ENCODE data around the gene PRPF40A.

The PRPF40A gene

DNA sequence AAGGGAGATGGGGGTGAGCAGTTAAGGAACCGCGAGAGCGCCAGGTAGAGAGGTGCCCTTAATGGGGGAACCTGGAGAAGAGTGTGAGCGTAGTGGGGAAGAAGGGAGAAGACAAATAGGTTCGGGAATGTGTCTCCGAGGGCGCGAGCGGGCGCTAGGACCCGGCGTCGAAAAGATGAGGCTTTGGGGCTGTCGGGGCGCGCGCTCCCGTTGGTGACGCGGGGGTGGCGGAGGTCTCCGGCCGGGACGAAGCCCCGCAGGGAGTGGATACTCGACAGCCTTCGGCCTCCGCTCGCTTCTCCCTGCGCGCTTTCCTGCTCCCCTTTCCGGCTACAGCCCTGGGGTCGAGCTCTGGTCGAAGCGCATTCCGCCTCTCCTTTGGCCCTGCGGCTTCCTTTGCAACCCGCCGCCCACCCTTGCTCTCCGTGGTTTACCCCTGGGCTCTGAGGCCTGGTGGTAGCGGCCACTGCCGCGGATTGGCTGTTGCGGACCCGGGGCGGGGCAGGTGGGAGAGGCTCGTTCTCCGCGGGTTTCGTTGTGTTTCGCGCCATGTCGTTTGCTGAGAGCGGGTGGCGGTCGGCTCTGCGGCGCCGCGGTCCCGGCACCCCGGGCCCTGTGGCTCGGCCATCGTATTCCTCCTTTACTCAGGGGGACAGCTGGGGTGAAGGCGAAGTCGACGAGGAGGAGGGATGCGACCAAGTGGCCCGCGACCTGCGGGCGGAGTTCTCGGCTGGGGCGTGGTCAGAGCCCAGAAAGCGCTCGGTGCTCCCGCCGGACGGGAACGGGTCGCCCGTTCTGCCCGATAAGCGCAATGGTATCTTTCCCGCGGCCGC lies 1.0 kb upstream of the PRPF40A start, which contains the start of gene ARL6IP6:
TSS of gene ARL6IP6 (plus strand) at position 545 of the 833 bp plus-strand sequence. CDS start at position 550, 5 bp downstream.
- peak; percentile 81 to 99 (median 93) for DNase-seq

DNA sequence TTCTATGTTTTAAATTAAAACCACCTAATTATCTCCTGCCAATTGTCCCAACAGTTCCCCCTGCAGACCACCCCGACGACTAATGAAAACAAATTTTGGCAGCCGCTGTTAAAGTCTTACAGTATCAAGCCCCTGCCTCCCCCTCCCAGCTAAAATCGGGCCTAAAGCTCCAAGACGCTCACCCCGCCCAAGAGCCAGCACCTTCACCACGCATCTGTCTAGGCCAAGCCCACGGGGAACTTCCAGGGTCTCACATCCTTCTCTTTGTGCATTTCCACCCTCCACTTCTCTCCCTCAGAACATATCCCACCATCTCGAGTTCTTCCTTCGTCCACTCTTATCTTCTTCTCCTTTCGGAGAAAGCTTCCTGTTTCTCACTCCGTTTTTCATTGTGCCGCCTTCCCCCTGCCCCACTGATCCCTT lies 445 bp downstream of the PRPF40A start:
- DNase-seq, result peak in 7 of 51 donors; percentile 0 to 33 (median 22)

DNA sequence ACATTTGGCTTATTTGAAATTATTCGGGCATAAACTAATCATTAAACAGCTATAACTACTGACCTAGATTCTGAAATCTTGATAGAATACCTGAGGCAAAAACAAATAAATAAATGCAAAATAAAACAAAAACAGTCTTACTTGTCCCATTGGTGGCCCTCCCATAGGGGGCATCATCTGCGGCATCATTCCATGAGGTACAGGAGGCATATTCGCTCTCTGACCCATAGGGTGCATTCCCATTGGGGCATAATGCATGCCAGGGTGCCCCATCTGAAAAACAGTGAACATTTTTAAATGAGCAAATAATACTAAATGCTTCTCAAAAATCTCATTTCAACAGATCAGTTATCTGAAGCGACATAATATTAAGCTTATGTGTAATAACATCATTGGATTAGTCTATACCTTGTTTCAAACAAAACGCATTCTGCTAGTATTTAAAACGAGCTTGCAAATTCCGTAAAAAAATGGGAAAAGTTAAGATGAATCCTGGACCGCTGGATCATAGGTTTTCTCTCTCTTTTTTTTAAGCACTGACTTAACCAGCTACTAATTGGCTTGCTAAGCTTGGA lies 1.3 kb downstream of the PRPF40A start:
- no peak for DNase-seq

DNA sequence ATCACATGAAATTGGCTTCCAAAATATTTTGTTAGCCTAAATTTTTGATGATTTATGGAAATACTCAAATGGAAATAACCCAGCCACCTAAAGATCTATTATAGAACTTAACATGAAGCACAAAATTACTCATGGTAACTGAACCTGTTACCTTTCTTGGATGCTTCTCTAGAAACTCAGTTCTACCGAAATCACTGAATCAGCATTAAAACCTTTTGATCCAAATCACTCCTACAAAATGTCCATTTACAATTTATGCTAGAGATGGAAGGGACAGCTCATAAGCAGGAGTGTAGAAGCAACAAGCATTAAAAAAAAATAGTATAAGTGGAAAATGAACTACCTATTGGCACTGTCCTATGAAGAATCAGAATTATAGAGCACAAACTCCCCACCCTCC lies 2.1 kb downstream of the PRPF40A start:
- no peak for DNase-seq

DNA sequence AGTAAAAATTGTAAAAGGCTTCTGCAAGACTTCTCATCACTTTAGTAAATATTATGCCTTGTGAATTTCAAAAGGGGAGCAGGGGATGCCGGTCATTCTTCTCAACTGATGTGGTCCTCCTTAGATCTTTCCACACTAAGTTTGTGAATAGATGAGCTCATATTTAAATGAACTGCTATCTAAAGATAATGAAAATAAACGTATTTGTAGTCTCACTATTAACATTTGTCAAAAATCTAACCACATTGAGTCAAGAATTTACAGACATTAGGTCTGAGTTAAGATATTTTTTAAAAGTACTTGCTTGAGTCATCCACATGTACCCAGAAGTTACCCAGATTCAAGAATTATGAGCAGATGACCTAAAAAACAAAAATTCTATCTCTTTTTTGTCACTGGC lies 6.5 kb downstream of the PRPF40A start:
- DNase-seq, result no peak

DNA sequence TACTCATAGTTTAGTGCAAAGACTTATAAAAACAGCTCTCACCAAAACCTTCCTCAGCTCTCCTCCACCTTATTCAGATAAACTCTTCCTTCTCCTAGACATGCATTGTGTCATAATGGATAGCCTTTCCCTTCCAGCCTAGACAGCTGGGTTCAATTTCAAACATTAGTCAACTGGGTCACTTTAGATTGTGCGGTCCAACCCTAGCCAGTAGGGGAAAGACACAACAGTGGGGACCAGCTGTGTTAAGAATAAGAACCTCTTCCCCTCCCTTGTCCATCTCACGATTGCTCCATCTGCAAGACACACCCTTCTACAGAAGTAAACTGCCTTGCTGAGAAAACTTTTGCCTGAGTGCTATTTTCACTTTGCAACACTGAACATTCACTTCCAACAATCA lies 8.5 kb downstream of the PRPF40A start:
- DNase-seq, result no peak

DNA sequence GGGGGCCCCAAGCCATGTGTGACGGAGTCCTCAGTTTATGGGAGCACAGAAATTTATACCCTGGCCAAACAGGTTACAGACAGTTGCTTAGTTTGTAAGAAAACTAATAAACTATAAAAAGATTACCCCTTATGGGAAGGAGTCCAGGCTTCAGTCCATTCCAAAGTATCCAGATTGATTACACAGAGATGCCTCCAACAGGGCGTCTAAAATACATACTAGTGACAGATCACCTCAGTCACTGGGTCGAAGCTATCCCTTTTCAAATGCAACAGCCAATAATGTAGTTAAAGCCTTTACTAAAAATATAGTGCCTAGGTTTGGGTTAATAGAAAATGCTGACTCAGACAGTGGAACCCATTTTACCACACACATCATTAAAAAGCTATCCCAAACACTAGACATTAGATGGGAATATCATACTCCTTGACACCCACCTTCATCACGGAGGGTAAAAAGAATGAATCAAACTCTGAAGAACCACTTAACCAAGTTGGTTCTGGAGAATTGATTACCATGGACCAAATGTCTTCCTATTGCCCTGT lies 10.7 kb downstream of the PRPF40A start:
- no peak for DNase-seq

DNA sequence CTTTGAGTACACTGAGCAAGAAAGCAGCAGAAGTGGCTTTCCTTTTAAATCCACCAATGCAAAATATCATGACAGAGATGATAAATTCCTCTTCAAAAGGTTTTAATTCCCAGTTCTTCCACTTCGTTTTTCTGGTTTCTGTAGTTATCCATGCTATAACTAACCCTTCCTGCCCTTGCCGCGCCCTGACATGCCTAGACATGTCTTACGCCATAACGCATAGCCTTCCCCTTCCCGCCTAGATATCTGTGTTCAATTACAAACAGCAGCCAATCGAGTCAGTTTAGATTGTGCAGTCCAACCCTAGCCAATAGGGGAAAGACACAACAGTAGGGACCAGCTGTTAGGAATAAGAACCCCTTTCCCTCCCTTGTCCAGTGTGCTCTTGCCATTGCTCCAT lies 16.1 kb downstream of the PRPF40A start:
- DNase-seq, result no peak

DNA sequence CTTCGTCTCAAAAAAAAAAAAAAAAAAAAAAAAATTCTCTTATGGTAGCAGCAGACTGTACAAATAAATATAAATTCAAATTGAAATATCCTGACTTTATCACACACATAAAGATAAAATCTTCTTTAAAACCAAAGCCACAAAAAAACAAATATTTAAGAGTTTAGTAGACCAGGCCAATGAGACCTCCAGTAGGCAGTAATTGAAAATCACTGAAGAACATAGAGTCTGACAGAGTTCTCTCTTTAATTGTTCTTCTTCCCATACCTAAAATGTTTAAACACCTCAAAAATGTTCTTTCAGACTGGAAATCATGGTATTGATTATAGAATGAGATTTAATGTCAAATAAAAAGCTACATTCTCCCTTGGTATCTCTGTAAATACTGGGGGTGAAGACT lies 20.8 kb downstream of the PRPF40A start:
- no peak for DNase-seq

DNA sequence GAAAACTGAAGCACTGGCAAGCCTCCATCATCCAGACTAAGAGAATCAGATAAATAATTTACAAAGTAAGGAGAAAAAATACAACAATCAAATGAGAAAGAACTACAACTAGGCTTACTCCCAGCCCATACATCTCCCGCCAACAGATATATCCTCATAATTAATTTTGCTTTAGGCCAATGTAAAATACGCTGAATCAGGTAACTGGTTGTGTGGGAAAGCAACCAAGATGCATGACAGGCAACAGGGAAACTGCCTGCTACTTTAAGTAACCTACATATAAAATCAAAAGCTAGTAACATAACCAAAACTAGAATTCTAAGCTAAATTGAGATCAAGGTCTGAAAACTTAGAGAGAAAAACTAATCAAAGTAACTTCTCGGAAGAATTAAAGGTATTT lies 21.5 kb downstream of the PRPF40A start:
- DNase-seq, result no peak

DNA sequence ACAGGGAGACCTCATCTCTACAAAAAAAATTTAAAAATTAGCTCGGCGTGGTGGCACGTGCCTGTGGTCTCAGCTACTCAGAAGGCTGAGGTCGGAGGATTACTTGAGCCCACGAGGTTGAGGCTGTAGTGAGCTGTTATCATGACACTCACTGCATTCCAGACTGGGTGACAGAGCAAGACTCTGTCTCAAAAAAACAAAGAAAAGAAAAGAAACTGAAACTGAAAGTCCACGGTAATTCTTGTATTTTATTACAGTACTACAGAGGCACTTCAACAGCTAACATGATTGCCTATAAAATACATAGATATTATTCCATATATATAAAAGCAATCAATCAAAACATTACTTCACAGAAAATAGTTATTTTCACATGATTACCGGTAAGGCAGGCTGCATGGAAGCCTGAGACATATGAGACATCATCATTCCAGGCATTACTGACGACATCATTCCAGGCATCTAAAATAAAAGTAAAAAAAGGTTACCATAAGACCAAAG lies 23.1 kb downstream of the PRPF40A start:
- peak in 1 of 51 donors; percentile 1 for DNase-seq

DNA sequence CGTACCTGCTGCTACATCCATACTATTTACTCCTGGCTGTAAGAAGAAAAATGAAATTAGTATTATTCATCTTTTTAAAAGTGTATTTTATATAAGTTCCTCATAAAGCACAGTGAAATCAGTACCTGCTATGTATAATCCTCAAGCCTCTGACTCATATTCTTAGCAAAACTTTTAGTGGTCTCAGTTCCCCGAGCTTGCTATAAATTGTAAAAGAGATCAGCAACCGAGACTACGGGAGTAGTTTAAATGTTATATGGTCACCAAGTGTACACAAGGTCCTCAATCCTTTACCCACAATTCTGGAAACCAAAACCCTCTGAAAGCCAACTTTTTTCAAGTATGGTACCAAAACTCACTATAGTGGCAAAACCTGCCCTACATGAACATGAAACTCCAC lies 24.2 kb downstream of the PRPF40A start:
- DNase-seq, result no peak

DNA sequence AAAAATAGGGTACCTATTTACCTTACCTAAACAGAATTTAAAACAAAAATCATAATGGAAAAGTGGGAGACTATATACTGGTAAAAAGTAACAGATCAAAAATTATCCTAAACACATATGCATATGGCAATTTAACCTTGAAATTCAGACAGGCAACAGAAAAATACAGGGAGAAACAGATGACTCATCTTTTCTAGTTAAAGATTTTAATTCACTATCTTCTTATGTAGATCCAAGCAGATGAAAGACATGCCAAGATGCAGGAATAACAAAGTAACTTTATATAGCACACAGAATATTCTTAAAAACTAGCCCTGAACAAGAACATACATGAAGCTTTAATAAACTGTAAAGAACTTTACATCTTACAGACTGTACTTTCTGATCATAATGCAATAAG lies 30.9 kb downstream of the PRPF40A start:
- no peak for DNase-seq

DNA sequence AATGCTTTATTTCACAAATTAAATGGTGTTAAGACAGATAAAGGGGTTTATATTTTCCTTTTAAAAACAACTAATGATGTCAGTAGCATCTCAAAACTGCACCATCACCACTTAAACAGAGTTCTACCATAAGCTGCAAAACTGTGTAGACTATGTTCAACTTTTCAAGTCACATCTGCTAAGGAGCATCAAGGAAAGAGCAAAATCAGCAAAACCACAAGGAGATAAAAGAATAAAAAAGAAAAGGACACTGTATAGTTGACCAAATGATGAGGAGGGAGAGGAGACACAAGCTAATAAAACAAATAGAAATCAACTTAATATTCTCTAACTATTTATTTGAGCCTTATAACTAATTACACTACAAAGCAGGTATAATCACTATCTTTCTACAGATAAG lies 33.9 kb downstream of the PRPF40A start:
- DNase-seq, result no peak

DNA sequence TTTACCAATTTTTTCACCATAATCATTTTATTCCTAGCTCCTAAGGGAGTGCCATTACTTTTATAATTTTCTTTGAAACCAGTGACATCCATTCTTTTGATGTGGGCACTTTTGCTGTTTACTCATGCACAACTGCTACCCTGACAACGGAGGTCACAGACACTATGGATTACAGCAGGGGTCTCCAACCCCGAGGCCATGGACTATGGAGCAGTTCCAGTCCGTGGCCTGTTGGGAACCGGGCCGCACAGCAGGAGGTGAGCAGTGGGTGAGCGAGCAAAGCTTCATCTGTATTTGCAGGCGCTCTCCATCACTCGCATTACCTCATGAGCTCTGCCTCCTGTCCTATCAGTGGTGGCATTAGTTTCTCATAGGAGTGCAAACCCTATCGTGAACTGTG lies 34.6 kb downstream of the PRPF40A start:
- no peak for DNase-seq

DNA sequence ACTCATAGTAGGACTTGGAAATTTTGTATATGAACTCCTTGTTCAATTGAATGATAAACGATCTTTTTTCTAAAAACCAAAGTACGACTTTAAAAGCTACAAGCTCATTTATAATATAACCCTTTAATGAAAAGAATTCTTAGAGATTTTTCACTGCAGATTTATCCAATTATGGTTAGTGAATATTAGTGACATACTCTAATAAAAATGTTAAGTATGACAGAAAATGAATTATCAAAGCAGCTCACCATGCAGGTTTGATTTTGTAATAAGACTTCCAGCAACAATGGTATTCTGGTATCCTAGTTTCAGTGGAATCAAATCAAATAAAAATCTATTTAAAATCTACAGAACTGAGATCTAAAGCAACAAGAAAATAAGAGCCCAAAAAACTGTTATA lies 38.5 kb downstream of the PRPF40A start:
- DNase-seq, result no peak

DNA sequence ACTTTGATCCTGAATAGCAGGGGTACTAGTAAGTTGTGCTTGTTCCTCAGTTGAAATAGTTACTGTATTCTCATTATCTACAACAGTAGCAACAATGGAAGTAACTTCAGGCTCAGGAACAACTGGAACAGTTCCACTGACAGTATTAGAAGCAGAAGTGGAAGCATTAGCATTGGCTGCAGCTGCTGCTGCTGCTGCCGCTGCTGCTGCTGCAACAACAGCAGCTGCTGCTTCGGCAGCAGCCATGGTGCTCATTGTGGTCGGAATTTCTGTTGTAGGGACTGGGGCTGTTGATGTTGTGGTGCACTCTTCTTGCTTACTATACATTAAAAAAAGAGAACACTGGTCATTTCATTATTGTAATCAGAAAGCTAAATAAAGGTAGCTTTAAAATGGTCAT lies 40.8 kb downstream of the PRPF40A start:
- DNase-seq, result no peak

DNA sequence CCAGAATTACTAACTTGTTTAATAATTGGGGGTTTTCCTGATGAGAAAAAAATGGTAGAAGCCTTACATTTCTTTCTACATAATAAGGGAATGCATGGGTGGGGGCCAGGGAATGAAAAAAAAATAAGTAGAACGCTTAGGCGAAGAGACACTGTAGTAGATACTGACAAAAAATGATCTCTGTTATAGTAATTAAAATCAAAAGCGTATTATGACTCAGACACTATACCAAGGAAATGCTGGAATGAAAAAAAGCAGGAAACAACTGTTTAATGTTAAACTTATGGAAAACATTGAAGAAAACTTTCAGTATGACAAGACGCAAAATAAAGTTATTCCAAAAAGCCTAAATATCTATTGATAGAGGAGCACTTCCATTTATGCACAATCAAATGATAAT lies 42.9 kb downstream of the PRPF40A start:
- DNase-seq, result no peak

DNA sequence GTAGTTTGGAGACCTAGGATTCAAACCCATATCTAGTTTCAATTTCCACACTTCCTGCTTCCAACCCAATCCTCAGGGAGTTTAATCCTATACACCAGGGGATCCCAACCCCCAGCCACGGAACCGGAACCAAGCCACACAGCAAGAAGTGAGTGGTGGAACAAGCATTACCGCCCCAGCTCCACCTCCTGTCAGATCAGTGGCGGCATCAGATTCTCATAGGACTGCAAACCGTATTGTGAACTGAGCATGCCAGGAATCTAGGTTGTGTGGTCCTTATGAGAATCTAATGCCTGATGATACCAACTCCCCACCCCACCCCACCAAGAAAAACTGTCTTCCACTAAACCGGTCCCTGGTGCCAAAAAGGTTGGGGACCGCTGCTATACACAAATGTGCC lies 52.5 kb downstream of the PRPF40A start:
- DNase-seq, result no peak

DNA sequence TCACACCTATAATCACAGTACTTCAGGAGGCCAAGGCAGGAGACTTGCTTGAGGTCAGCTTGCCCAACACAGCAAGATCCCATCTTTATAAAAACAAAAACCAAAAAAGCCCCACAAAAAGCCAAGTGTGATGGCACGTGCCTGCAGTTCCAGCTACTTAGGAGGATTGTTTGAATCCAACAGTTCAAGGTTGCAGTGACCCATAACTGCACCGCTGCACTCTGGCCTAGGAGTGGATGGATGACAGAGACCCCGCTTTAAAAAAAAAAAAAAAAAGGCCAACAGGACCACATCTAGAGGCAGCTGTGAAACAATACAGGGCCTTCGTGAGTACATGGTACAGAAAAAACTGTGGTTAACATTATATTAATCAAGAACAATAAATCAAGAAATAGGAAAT lies 56.2 kb downstream of the PRPF40A start:
- no peak for DNase-seq

DNA sequence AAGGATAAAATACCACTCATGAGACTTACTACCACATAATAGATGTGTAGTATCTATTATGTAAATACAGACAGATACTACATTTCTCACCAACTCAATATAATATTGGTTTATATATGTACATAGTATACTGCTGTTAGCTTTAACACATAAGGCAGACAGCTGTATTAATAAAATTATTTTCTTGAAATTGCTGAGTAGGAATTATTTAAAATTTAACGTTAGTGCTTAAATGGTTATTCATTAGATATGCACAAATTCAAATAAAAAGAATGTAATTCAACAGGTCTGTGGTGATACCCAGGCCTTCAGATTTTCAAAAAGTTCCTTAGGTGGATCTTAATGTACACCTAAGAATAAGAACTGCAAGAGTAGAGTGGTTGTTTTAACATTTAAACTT lies 59.0 kb downstream of the PRPF40A start:
- no peak for DNase-seq

DNA sequence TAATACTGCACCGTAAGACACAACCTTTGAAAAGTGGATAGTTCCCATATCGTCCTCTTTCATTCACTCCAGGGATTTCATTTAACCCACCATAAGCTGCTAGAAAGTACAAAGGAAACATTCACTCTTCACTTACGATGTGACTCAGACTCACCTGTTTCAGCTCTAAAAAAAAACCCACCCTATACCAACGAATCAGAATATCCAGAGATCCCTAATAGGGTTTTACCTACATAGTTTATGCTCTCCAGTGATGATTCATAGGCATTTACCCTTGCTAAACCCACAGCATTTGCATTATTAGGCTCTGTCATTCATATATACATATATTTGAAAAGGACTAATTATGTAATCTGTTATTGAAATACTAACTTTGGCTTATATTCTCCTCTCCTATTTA lies 60.2 kb downstream of the PRPF40A start:
- DNase-seq, result no peak

DNA sequence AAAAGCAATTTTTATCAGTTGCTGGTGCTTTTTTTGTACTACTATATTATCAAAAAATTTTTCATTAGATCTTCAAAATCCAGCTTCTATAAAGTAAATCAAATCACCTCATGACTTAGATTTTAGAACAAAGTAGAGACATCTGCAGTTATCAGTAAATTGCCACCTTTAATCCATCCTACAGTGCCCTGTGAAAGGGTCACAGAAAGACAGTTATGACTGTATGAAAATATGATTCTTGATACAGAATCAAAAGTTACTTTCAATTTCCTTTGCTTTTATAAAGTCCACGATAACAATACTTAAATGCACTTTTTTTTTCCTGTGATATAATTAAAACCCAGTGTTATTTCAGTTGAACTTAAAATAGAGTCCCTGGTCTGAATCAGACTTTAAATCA lies 61.4 kb downstream of the PRPF40A start:
- no peak for DNase-seq

All from hypothalamus (tissue), 51 donors.